Testis (tissue), 3 donors: ENCODE measurements around the gene ALDH1L1. TPM values are rescaled to one million over a fixed set of nuclear protein-coding genes. Genes with fewer than 3 reads are reported as not detected.

ENCODE experiments used
- DNase-seq: peaks from one replicate; pipeline ENCODE4 v3.0.0-alpha.2; 2019
- H3K27ac ChIP-seq, 2 donors: fragments of 200-600 bp; sonication (generic); one replicate each; pipeline ENCODE4 v1.5.1; 2019
- H3K27me3 ChIP-seq: fragments of 200-600 bp; sonication (generic); one replicate; pipeline ENCODE4 v1.5.1; 2019
- H3K36me3 ChIP-seq: fragments of 200-600 bp; sonication (generic); one replicate; pipeline ENCODE4 v1.5.1; 2017; ENCODE audit warnings: low read depth; ENCODE audit errors: missing control alignments
- H3K4me1 ChIP-seq: fragments of 200-600 bp; sonication (generic); one replicate; pipeline ENCODE4 v1.5.1; 2019
- H3K4me3 ChIP-seq, 2 donors: fragments of 200-600 bp; sonication (generic); one replicate each; pipeline ENCODE4 v1.5.1; 2017 to 2019
- H3K9me3 ChIP-seq: fragments of 200-600 bp; sonication (generic); one replicate; pipeline ENCODE4 v1.5.1; 2017
- CTCF ChIP-seq, 3 experiments: fragments of 450-650 bp in 2 of 3; fragments of 200-600 bp in 1 of 3; sonication (generic) in 1 of 3; IDR thresholded peaks; one replicate each; pipeline ENCODE4 v1.5.1; 2016 to 2019; ENCODE audit warnings: antibody characterized with exemption in 3 of 3, mild to moderate bottlenecking in 2 of 3, moderate library complexity in 1 of 3
- POLR2A ChIP-seq: fragments of 450-650 bp; IDR thresholded peaks from one replicate; pipeline ENCODE4 v1.6.1; 2017; ENCODE audit warnings: antibody characterized with exemption, mild to moderate bottlenecking, moderate library complexity
- WGBS, 2 donors: methylation state at CpG; one replicate each; pipeline ENCODE4 v1.1.5; 2018; 5-methylcytosine and 5-hydroxymethylcytosine counted together
- intact Hi-C: fragments of 100-400 bp; cut with DNase I; formaldehyde crosslinking; loops from one replicate; pipeline ENCODE4 v1.15.1; 2023; ENCODE audit warnings: low total_unique reads
- polyA plus RNA-seq: library from polyadenylated mRNA; stranded (reverse); fragments of 350-450 nt; fragmentation: Illumina TruSeq; extraction: RNeasy Lipid Tissue Mini Kit (QIAGEN cat#74804); gene quantifications from one replicate; pipeline ENCODE4 v1.2.3, GENCODE V29; 2014; ENCODE audit warnings: low read depth, low replicate concordance; ENCODE audit not compliant: insufficient read depth
- total RNA-seq, 2 donors: library from RNA; depleted of rRNA; stranded (reverse); fragments of >200 nt; gene quantifications; one replicate each; pipeline ENCODE4 v1.2.3, GENCODE V29; 2016

Gene ALDH1L1
- total and polyA plus RNA-seq, 3 donors from 2014 or later: 19.6 to 73.8 (median 67.5) TPM

DNA sequence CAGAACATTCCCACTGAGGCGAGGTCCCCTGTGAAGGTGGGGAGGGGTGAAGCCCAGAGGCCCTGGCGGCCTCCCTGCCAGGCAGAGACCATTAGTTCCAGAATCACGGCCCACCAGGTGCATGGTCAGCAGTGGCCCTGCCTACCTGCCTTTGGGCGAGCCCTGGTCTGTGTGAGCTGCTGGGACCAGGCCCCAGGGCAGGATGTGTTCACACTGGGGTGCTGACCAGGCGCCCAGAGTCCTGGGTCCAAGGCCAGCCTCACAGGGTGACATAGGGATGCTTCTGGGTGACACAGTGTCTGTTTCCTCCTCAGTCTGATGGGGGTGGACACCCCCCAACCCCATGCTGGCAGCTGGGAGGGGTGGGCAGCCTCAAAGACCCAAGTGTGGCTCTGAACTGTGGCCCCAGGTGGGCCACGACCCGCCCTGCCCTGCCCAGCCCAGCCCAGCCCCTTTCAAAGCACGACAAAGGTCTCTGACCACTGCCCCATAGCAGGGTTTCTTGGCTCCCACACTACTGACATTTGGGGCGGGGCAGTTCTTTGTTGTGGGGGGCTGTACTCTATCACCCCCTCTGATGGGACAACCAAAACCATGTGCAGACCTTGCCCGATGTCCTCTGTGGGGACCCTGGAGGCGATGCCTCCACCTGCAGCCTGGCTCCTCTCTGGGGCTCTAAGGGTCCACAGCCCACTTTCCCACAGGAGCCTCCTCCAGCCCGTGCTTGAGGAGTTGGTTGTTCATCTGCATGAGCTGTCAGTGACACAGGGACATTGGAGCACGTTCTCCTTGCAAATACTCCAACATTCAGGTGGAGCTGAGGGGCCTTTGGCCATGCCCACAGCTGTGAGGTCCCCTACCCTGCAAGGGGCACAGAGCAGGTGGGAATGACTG lies 51.6 kb downstream of the ALDH1L1 start:
- no peak for DNase-seq

GRCh38 chr3:126127904-126128303 lies 52.5 kb downstream of the ALDH1L1 start:
- no peaks in the 10 kb centered on the region for H3K27me3 ChIP-seq
- DNase-seq: no peak
- intact Hi-C loops: no loop called here
- H3K27ac ChIP-seq: no peak overlapping the region
- no peaks in the 10 kb centered on the region for H3K4me1 ChIP-seq
- no peaks in the 10 kb centered on the region for H3K9me3 ChIP-seq
- 87 to 88% methylated on average over 7 of the region's 7 CpGs for WGBS, 2 donors
- TF ChIP-seq POLR2A (no peak), CTCF (IDR thresholded peaks at IDR 0.05) (no peak)
- no peak overlapping the region for H3K4me3 ChIP-seq
- no peaks in the 10 kb centered on the region for H3K36me3 ChIP-seq

More for the DNA sequence above, 51.6 kb downstream of the ALDH1L1 start:
- Histone ChIP-seq H3K4me1 (no peaks in the 10 kb centered on the region), H3K9me3 (no peaks in the 10 kb centered on the region), H3K36me3 (no peaks in the 10 kb centered on the region), H3K27ac (no peak overlapping the region), H3K4me3 (no peak overlapping the region), H3K27me3 (no peaks in the 10 kb centered on the region)
- intact Hi-C loops: no loop called here
- WGBS, 2 donors: 80 to 87% methylated on average over 2 to 13 of the region's 13 CpGs
- TF ChIP-seq CTCF (IDR thresholded peaks at IDR 0.05) (no peak), POLR2A (no peak)

- no peak overlapping the region for H3K27ac ChIP-seq
- no peaks in the 10 kb centered on the region for H3K27me3 ChIP-seq
- H3K9me3 ChIP-seq: no peaks in the 10 kb centered on the region
- no peak for DNase-seq
- 90 to 97% methylated on average over 3 to 10 of the region's 10 CpGs for WGBS, 2 donors
- H3K4me3 ChIP-seq: no peak overlapping the region
- intact Hi-C loops: no loop called here
- no peaks in the 10 kb centered on the region for H3K4me1 ChIP-seq
- TF ChIP-seq CTCF (IDR thresholded peaks at IDR 0.05) (no peak), POLR2A (no peak)
- no peaks in the 10 kb centered on the region for H3K36me3 ChIP-seq
Observed at GRCh38 chr3:126127452-126127851, 52.9 kb downstream of the ALDH1L1 start.

GRCh38 chr3:126126811-126127431 lies 53.5 kb downstream of the ALDH1L1 start:
- H3K4me1 ChIP-seq: no peaks in the 10 kb centered on the region
- TF ChIP-seq POLR2A (no peak), CTCF (IDR thresholded peaks at IDR 0.05) (no peak)
- H3K36me3 ChIP-seq: no peaks in the 10 kb centered on the region
- H3K9me3 ChIP-seq: no peaks in the 10 kb centered on the region
- 92 to 96% methylated on average over 2 to 10 of the region's 10 CpGs for WGBS, 2 donors
- no peaks in the 10 kb centered on the region for H3K27me3 ChIP-seq
- intact Hi-C loops: no loop called here
- DNase-seq: no peak
- no peak overlapping the region for H3K27ac ChIP-seq
- no peak overlapping the region for H3K4me3 ChIP-seq
